ENCODE results near the gene CABP5.

CABP5 gene

DNA sequence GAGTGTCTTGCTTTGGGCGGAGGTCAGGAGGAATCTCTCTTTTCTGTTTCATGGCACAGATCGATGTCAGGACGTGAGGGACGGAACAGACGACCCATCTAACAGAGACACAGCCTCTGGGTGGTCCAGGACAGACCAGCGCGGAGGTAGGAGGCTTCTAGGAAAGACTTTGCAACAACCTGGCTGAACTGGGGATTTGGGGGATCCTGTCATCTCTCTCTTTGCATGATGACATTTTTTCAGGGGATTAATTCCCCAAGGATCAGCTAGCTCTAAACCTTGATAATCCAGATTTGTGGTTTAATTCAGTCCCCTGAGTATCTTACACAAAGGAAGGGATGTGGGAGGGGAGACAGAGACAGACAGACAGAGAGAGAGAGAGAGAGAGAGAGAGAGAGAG lies 14.4 kb downstream of the CABP5 start:
- no peak for DNase-seq

GRCh38 chr19:48025480-48025879 lies 18.4 kb downstream of the CABP5 start:
- no peak for DNase-seq

DNA sequence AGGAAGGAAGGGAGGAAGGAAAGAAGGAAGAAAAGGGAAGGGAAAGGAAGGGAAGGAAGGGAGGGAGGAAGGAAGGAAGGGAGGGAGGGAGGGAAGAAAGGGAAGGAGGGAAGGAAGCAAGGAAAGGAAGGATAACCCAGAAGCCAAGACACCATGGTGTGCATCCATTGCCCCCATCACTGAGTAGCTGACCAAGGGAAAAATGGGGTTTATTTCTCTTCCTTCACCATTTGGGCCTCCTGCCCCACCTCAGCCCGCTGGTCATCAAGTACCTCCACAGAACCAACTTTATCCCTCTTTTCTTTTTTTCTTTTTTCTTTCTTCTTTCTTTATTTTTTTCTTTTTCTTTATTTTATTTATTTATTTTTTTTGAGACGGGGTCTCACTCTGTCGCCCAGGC lies 20.4 kb downstream of the CABP5 start:
- DNase-seq: no peak

DNA sequence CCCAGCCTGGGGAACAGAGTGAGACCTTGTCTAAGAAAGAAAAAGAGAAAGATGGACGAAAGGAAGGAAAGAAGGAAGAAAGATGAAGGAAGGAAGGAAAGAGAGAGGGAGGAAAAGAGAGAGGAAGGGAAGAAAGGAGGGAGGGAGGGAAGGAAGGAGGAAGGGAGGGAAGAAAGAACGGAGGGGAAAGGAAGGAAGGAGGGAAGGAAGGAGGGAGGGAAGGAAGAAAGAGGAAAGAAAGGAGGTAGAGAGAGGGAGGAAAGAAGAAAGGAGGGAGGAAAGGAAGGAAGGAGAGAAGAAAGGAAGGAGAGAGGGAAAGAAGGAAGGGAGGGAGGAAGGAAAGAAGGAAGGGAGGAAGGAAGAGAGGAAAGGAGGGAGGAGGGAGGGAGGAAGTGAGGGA lies 20.9 kb downstream of the CABP5 start:
- DNase-seq: no peak

GRCh38 chr19:48020686-48021085 lies 23.2 kb downstream of the CABP5 start:
- DNase-seq: no peak

- no peak for DNase-seq
Observed at GRCh38 chr19:48010932-48011758, 32.7 kb downstream of the CABP5 start.

- no peak for DNase-seq
Observed at GRCh38 chr19:48006762-48007161, 37.1 kb downstream of the CABP5 start.

GRCh38 chr19:48004236-48004635 lies 39.6 kb downstream of the CABP5 start:
- DNase-seq: no peak

DNA sequence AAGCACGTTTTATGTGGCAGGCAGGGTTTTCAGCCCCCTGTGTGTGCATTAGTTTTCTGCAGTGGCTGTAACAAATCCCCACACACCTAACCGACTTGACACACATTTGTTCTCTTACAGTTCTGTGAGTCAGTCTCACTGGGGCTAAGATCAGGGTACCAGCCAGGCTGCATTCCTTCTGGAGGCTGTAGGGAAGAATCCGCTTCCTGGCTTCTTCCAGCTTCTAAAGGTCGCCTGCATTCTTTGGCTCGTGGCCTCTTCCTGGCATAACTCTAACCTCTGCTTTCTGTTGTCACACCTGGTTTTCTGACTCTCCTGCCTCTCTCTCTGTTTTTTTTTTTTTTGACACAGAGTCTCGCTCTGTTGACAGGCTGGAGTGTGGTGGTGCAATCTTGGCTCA lies 43.0 kb downstream of the CABP5 start:
- no peak for DNase-seq

DNA sequence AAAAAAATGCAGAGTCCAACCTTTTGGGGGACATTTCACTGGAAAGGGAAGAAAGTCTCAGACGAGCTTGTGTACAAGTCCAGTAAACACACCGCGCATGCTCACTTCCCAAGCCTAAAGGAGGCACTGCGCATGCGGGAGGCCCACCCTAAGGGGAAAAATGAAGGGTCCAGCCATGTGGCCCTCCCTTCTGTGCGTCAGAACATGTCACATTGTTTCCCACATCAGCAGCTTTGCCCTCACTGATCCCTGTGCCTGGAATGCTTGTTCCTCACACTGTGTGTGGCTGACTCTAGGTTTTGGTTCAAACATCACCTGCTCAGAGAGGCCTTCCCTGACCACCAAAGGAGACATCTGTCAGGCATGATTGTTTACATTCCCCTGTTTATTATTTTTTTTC lies 45.1 kb downstream of the CABP5 start:
- no peak for DNase-seq

DNA sequence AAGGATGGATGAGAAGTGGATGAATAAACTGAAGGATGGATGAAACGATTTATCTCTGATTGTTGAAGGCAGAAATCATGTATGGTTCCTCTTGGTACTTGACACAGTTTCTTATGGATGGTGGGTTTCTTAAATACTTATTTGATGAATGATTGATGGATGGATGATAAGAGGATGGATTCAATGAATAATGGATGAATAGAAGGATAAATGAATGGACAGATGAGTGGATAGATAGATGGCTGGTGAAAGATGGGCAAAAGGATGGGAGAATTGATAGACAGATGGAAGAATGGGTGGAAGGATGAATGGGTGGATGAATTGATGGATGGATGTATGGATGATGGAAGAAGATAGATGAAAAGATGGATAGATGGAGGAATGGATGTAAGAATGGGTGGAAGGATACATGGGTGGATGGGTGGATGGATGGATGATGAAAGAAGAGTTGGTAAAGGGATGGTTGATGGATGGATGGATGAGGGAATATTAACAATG lies 47.6 kb downstream of the CABP5 start:
- DNase-seq: no peak

DNA sequence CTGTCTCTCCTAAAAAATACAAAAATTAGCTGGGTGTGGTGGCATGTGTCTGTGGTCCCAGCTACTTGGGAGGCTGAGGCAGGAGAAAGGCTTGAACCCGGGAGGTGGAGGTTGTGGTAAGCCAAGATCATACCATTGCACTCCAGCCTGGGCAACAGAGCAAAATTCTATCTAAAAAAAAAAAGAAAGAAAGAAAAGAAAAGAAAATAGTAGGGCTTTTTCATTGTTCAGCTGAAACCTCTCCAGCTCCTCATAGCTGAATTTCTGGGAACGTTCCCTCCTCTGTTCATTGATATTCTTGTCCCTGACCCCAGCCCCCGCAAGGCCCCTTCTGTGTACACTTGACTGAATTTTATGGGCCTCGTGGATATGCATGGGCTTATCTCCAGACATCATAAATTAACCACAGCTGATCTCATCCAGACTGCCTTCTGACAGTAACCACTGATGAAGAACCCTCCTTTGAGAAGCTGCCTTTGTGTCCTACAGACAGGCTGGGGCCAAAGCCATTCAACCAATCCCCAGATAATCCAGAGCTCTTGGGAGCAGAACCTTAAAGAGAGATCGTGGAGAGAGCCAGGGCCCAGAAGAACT lies 49.6 kb downstream of the CABP5 start, which contains the start of gene ELSPBP1:
TSS of gene ELSPBP1 (plus strand) at position 424 of the 594 bp plus-strand sequence. CDS start 14,036 bp downstream, outside the sequence.
- no peak for DNase-seq

DNA sequence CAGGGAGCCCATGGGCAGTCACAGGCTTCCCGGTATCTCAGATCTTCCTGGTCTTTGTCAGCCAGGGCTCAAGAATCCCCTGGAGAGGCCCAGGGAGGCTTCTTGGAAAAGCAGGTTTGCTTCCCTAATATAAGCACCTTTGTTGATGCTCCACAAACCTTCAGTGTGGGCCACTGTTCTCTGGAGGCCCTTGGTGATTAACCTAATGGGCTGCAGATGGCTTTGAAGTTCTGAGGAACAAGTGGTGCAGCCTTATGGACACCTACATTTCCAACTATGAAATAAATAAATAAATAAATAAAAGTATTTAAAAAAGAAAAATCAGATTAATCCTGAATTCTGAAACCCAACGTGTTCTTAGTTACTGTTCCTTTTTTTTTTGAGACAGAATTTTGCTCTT lies 51.8 kb downstream of the CABP5 start, which contains the start of gene BSPH1:
TSS of gene BSPH1 (minus strand) at position 101 of the 400 bp plus-strand sequence. CDS start at position 12, 89 bp downstream.
- DNase-seq: no peak

DNA sequence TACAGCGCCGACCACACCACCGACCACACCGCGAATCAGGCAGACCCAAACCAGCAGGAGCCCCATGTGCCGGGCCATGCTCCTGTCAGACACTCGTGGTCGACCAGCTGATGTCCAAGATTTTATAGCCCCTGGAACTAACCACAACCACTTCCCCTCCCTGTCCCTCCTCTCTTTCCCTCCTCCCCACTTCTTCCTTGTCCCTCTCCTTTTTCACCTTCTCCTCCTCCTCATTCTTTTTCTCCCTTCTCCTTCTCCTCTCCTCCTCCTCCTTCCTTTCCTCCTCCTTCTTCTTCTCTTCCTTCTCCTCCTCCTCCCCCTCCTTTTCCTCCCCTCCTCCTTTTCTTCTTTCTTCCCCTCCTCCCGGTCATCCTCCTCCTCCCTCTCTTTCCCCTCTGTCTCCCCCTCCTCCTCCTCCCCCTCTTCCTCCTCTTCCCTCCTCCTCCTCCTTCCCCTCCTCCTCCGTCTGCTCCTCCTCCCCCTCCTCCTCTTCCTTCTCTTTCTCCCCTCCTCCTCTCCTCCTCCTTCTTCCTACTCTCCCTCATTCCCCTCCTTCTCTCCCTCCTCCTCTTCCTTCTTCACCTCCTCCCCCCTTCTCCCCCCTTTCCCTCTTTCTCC lies 52.6 kb downstream of the CABP5 start:
- no peak for DNase-seq

Data from retina (tissue), 1 donor.